GM12875 (cell line): ENCODE data around the gene TRIM4.
"Not testable (repeated sequence)": the region's sequence is repeated elsewhere in the genome, so short reads cannot be mapped to it uniquely, and the experiment has no call there.

Experiments used
- H3K4me3 ChIP-seq: one replicate; pipeline ENCODE4 v1.5.1; 2011; ENCODE audit warnings: low read depth, low read length, control low read depth
- TF ChIP-seq, protein P1 (sequence below): IDR thresholded peaks from 2 replicates; pipeline ENCODE4 v1.5.1; 2011; ENCODE audit warnings: low read depth, mild to moderate bottlenecking, control low read depth, inconsistent platforms, low read length, moderate library complexity, borderline replicate concordance; ENCODE audit not compliant: insufficient read depth

Gene TRIM4

DNA sequence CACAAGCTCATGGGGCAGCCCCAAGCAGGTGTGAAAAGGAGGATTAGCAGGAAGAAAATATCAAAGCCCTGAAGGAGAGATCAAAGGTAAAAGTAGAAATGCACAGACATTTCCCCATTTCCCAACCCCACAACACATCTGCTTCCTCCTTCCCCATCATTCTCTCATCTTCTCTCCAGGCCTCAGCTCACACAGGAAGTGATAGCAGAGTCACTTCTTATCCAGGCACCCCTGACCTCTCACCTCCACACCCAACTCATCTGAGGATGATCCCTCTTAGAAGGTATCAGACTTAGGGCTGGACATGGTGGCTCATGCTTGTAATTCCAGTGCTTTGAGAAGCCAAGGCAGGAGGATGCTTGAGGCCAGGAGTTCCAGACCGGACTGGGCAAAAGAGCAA lies 28.3 kb upstream of the TRIM4 start:
- H3K4me3 ChIP-seq = no peak overlapping the region
- TF ChIP-seq, protein P1, sequence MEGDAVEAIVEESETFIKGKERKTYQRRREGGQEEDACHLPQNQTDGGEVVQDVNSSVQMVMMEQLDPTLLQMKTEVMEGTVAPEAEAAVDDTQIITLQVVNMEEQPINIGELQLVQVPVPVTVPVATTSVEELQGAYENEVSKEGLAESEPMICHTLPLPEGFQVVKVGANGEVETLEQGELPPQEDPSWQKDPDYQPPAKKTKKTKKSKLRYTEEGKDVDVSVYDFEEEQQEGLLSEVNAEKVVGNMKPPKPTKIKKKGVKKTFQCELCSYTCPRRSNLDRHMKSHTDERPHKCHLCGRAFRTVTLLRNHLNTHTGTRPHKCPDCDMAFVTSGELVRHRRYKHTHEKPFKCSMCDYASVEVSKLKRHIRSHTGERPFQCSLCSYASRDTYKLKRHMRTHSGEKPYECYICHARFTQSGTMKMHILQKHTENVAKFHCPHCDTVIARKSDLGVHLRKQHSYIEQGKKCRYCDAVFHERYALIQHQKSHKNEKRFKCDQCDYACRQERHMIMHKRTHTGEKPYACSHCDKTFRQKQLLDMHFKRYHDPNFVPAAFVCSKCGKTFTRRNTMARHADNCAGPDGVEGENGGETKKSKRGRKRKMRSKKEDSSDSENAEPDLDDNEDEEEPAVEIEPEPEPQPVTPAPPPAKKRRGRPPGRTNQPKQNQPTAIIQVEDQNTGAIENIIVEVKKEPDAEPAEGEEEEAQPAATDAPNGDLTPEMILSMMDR = no peak

DNA sequence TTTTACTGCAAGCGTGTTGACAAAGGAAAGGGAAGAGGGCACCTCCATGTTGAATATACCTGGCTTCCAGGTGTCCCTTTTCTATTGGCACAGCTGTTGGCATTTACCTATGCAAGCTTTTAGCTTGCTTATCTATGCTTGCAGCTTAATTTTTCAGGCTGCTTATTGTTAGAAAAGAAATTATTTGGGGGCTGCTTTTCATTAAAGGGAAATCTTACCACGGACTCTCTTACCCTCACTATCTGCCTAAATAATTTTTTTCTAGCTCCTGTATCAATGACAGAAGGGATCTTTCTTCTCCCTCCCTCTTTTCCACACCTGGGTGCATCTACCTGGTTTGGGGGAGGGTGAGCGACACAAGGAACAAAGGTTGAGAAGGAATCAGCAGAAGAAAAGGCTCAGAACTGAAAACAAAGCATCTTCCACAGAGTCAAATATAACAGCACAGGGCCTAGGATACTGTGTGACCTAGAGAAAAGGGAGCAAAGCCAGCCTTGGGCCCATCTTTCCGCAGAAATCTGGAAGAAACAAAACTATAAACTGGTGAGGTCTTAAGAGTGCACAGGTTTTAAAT lies 25.3 kb upstream of the TRIM4 start:
- TF ChIP-seq, protein P1 = no peak
- H3K4me3 ChIP-seq = no peak overlapping the region

DNA sequence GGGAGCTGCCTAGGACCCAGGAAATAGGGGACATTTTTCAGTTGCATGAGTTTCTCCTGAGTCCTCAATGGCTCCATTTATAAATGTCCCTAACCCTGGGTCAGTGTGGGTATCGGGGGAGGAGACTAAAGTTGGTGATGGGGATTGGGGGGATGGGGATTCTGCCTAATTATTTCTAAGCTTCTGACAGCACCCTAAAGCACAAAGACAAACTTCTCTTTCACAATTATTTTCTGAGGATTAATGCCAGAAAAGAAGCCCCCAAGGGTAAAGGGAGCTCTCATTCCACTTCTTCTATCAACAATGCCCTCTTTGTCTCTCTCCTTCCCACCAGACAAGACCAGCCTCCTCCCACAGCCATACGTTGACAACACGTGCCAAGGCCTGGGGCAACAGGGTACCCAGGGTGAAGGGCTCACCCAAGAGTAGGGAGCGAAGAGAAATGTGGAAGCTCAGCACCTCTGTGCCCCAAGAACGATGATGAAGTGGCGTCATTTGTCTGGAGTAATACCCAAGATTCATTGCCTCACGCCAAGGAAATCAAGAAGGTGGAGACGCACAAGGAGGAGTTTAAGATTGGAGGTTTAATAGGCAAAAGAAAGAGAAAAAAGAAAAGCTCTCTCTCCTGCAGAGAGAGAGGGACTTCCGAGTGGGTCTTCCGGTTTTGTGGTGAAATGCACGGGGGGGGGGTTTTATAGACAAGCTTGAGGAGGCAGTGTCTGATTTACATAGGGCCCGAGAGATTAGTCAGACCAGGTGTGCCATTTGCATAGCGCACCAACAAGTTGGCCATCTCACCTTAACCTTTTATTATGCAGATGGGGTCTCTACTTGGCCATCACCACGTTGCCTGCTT lies 24.5 kb upstream of the TRIM4 start:
- no peak overlapping the region for H3K4me3 ChIP-seq
- TF ChIP-seq, protein P1 = no peak

DNA sequence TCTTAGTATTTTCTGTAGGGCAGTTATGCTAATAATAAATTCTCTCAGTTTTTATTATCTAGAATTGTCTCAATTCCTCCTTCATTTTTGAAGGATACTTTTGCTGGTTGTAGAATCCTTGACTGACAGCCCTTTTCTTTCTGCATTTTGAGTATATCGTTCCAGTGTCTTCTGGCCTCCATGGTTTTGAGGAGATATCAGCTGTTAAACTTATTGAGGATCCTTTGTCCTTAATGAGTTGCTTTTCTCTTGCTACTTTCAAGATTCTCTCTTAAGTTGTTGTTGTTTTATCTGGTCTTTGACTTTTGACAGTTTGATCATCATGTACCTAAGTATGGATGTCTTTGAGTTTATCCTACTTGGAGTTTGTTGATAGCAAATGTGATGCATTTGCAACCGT lies 19.0 kb upstream of the TRIM4 start:
- TF ChIP-seq, protein P1 = no peak
- H3K4me3 ChIP-seq = no peak overlapping the region

DNA sequence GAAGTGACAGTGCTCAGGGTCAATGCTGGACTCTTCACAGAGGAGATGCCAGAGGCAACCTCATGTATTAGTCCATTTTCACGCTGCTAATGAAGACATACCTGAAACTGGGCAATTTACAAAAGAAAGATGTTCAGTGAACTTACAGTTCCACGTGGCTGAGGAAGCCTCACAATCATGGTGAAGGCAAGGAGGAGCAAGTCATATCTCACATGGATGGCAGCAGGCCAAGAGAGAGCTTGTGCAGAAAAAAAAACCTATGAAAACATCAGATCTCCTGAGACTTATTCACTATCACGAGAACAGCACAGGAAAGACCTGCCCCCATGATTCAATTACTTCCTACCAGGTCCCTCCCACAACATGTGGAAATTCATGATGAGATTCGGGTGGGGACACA lies 15.7 kb upstream of the TRIM4 start:
- not testable (repeated sequence) for H3K4me3 ChIP-seq

DNA sequence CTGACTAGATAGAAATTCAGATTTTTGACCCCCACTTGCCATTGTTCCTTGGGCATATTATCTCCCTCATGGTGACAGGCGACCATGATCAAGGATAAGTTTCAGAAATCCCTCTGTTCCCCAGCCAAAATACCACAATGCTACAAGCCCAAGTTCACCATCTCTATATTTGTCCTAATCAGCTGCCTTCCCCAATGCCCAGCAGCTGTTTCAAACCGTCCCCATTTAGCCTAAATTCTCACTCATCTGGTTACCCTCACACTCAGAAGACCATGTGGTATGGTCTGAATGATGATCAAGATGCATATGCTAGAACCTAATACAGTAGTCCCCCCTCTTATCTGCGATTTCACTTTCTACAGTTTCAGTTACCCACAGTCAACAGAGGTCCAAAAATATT lies 11.0 kb upstream of the TRIM4 start:
- TF ChIP-seq, protein P1 = no peak

DNA sequence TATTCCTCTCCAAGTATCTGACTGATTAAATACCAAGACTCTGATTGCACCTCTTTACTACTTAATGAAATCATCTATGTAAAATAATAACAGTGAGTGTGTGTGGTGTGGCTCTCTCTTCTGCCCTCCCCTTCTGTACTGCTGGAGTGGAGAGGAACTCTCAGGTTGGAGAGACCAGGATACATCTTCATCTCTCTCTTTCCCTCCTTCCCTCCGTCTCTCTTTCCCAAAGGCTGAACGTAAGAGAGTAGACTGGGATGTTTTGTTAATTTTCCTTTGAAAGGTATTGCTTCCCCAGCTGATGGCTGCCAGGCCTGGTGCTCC lies 10.4 kb upstream of the TRIM4 start:
- H3K4me3 ChIP-seq = no peak overlapping the region
- TF ChIP-seq, protein P1 = no peak

More for the DNA sequence above, 11.0 kb upstream of the TRIM4 start:
- H3K4me3 ChIP-seq = no peak overlapping the region
